Measurements from ENCODE around the gene COL2A1.

DNA sequence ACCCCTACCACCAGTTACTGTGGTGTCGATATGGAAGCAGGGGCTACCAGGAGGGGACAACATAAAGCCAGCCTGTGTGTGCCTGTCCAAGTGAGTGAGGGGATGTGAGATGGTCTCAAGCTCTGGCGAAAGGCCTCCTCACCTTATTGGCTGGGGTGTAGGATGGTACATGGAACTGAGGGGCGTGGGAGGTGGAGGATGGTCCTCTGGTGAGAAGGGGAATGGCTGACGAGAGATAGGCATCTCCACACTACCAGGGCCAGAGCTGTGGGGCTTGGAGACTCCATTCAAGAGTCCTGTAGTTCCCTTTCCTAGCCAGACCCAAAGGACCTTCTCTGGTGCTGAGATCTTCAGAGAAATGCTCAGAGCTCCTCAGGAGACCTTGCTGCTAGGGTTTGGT, 32.5 kb upstream of the COL2A1 start:
- TF ChIP-seq, protein P1, sequence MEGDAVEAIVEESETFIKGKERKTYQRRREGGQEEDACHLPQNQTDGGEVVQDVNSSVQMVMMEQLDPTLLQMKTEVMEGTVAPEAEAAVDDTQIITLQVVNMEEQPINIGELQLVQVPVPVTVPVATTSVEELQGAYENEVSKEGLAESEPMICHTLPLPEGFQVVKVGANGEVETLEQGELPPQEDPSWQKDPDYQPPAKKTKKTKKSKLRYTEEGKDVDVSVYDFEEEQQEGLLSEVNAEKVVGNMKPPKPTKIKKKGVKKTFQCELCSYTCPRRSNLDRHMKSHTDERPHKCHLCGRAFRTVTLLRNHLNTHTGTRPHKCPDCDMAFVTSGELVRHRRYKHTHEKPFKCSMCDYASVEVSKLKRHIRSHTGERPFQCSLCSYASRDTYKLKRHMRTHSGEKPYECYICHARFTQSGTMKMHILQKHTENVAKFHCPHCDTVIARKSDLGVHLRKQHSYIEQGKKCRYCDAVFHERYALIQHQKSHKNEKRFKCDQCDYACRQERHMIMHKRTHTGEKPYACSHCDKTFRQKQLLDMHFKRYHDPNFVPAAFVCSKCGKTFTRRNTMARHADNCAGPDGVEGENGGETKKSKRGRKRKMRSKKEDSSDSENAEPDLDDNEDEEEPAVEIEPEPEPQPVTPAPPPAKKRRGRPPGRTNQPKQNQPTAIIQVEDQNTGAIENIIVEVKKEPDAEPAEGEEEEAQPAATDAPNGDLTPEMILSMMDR (conservative IDR thresholded peaks at IDR 0.05): no peak
- TF ChIP-seq EZH2 (IDR thresholded peaks at IDR 0.05; ENCODE audit: low read depth): no peak

Measured in PC-9 (cell line).